DOHH2 (cell line): ENCODE data around the gene USP16.

Experiments used
- H3F3A ChIP-seq: fragments of 200-600 bp; sonication (generic), shearing (Covaris generic); 2 replicates; pipeline ENCODE4 v1.6.0; 2016; ENCODE audit warnings: antibody characterized with exemption, mild to moderate bottlenecking; ENCODE audit not compliant: control insufficient read depth, insufficient read depth
- H3K27ac ChIP-seq: fragments of 200-600 bp; sonication (generic); 2 replicates; pipeline ENCODE4 v1.5.1; 2014; ENCODE audit warnings: low read depth, mild to moderate bottlenecking, low read length, moderate library complexity
- H3K27me3 ChIP-seq: fragments of 200-600 bp; sonication (generic); 2 replicates; pipeline ENCODE4 v1.6.1; 2014; ENCODE audit warnings: mild to moderate bottlenecking, low read length, mixed read lengths; ENCODE audit not compliant: control insufficient read depth
- H3K36me3 ChIP-seq: fragments of 200-600 bp; sonication (generic); 2 replicates; pipeline ENCODE4 v1.6.1; 2014; ENCODE audit warnings: mild to moderate bottlenecking, low read length, moderate library complexity, mixed read lengths; ENCODE audit not compliant: control insufficient read depth
- H3K4me1 ChIP-seq: fragments of 200-600 bp; sonication (generic); 2 replicates; pipeline ENCODE4 v1.6.1; 2014; ENCODE audit warnings: mild to moderate bottlenecking, low read length, mixed read lengths; ENCODE audit not compliant: control insufficient read depth
- H3K4me2 ChIP-seq: fragments of 200-600 bp; sonication (generic); 2 replicates; pipeline ENCODE4 v1.6.0; 2014; ENCODE audit warnings: mild to moderate bottlenecking, low read length, moderate library complexity
- H3K4me3 ChIP-seq: fragments of 200-600 bp; sonication (generic); 2 replicates; pipeline ENCODE4 v1.5.1; 2014; ENCODE audit warnings: mild to moderate bottlenecking, low read length, mixed read lengths
- H3K79me2 ChIP-seq: fragments of 200-600 bp; sonication (generic); 2 replicates; pipeline ENCODE4 v1.6.1; 2014; ENCODE audit warnings: mild to moderate bottlenecking, low read length, mixed read lengths; ENCODE audit not compliant: control insufficient read depth
- H3K9me2 ChIP-seq: fragments of 200-600 bp; sonication (generic); replicated peaks from 2 replicates; pipeline ENCODE4 v1.6.1; 2014; ENCODE audit warnings: mild to moderate bottlenecking, low read length, mixed read lengths; ENCODE audit not compliant: control insufficient read depth
- H3K9me3 ChIP-seq: fragments of 200-600 bp; sonication (generic); 2 replicates; pipeline ENCODE4 v1.6.1; 2014; ENCODE audit warnings: antibody characterized with exemption, low read length, mixed read lengths; ENCODE audit not compliant: control insufficient read depth, insufficient read depth
- H4K20me1 ChIP-seq: fragments of 200-600 bp; sonication (generic); 2 replicates; pipeline ENCODE4 v1.6.0; 2014; ENCODE audit warnings: low read depth, mild to moderate bottlenecking, antibody characterized with exemption, low read length, moderate library complexity; ENCODE audit not compliant: control insufficient read depth, insufficient read depth
- CTCF ChIP-seq: fragments of 200-600 bp; sonication (generic); IDR thresholded peaks from one replicate; pipeline ENCODE4 v1.5.1; 2014; ENCODE audit warnings: antibody characterized with exemption, mild to moderate bottlenecking, low read depth, low read length; ENCODE audit not compliant: poor library complexity, severe bottlenecking
- EZH2phosphoT487 ChIP-seq: fragments of 200-600 bp; sonication (generic); IDR thresholded peaks from 2 replicates; pipeline ENCODE4 v1.6.1; 2017; ENCODE audit warnings: borderline replicate concordance, mild to moderate bottlenecking, antibody characterized with exemption, low read length, moderate library complexity, mixed read lengths

USP16 gene

GRCh38 chr21:29072873-29073221 is 48.4 kb downstream of the USP16 start:
- peak overlapping the region; percentile 72 for H3K27ac ChIP-seq
- peaks cover 11% of the 10 kb centered on the region; the same call in 1 of the 2 replicates for H3K9me3 ChIP-seq
- no peaks in the 10 kb centered on the region for H3K27me3 ChIP-seq
- peaks cover 55% of the 10 kb centered on the region for H3K36me3 ChIP-seq
- H3F3A ChIP-seq: peaks cover 13% of the 10 kb centered on the region
- H3K4me1 ChIP-seq: peaks cover 39% of the 10 kb centered on the region
- H3K4me2 ChIP-seq: peak overlapping the region; percentile 74
- TF ChIP-seq CTCF (no peak), EZH2phosphoT487 (no peak)
- peaks cover 27% of the 10 kb centered on the region for H4K20me1 ChIP-seq
- peaks cover 60% of the 10 kb centered on the region for H3K79me2 ChIP-seq
- H3K9me2 ChIP-seq: no peaks in the 10 kb centered on the region
- peak overlapping the region; percentile 93 for H3K4me3 ChIP-seq

GRCh38 chr21:29073222-29074006 is 48.9 kb downstream of the USP16 start, which contains the start of gene CCT8:
Gene CCT8 (minus strand): TSS chr21:29073648. CDS start chr21:29073590, 58 bp downstream.
- Histone ChIP-seq H3K27me3 (no peaks in the 10 kb centered on the region), H3K36me3 (peaks cover 50% of the 10 kb centered on the region), H3K4me2 (peak within 1 kb of the TSS; percentile 78), H3K9me3 (peaks cover 11% of the 10 kb centered on the region; the same call in 1 of the 2 replicates), H3K4me1 (peaks cover 40% of the 10 kb centered on the region), H3K4me3 (peak within 1 kb of the TSS; percentile 93), H3K27ac (peak within 1 kb of the TSS; percentile 72), H3K9me2 (no peaks in the 10 kb centered on the region), H3F3A (peaks cover 12% of the 10 kb centered on the region), H3K79me2 (peaks cover 56% of the 10 kb centered on the region), H4K20me1 (peaks cover 27% of the 10 kb centered on the region)
- no peak for TF ChIP-seq EZH2phosphoT487

- Histone ChIP-seq H3F3A (peaks cover 11% of the 10 kb centered on the region), H4K20me1 (peaks cover 25% of the 10 kb centered on the region), H3K9me2 (no peaks in the 10 kb centered on the region), H3K4me1 (peaks cover 46% of the 10 kb centered on the region), H3K4me2 (peak overlapping the region; percentile 78), H3K27me3 (no peaks in the 10 kb centered on the region), H3K27ac (peak overlapping the region; percentile 67), H3K4me3 (peak overlapping the region; percentile 93), H3K9me3 (peaks cover 11% of the 10 kb centered on the region; the same call in 1 of the 2 replicates), H3K36me3 (peaks cover 44% of the 10 kb centered on the region), H3K79me2 (peaks cover 51% of the 10 kb centered on the region)
- TF ChIP-seq EZH2phosphoT487 (no peak), CTCF (no peak)
Observed at GRCh38 chr21:29074007-29074376, 49.5 kb downstream of the USP16 start.

GRCh38 chr21:29074783-29075182 is 50.3 kb downstream of the USP16 start:
- peaks cover 9% of the 10 kb centered on the region for H3F3A ChIP-seq
- no peak for TF ChIP-seq EZH2phosphoT487
- TF ChIP-seq CTCF: no peak
- H3K27ac ChIP-seq: no peak overlapping the region
- H3K36me3 ChIP-seq: peaks cover 36% of the 10 kb centered on the region
- peaks cover 11% of the 10 kb centered on the region; the same call in 1 of the 2 replicates for H3K9me3 ChIP-seq
- H3K4me1 ChIP-seq: peaks cover 53% of the 10 kb centered on the region
- H3K79me2 ChIP-seq: peaks cover 43% of the 10 kb centered on the region
- H4K20me1 ChIP-seq: peaks cover 22% of the 10 kb centered on the region
- H3K27me3 ChIP-seq: no peaks in the 10 kb centered on the region
- peak overlapping the region; percentile 9; the same call in 1 of the 2 replicates for H3K4me2 ChIP-seq
- no peak overlapping the region for H3K4me3 ChIP-seq
- no peaks in the 10 kb centered on the region for H3K9me2 ChIP-seq
